K562 (cell line): ENCODE results near the gene GLIS1.

Source experiments
- CBX8 ChIP-seq: fragments of 200-600 bp; sonication (generic); IDR thresholded peaks from 2 replicates; pipeline ENCODE4 v1.6.1; 2012; ENCODE audit warnings: borderline replicate concordance, mixed run types, low read depth, mild to moderate bottlenecking, moderate library complexity, mixed read lengths, low read length, control low read depth, inconsistent platforms; ENCODE audit not compliant: poor library complexity, severe bottlenecking; ENCODE audit errors: extremely low read depth
- KAT7 ChIP-seq: sonication (generic); formaldehyde crosslinking; IDR thresholded peaks from 2 replicates; pipeline ENCODE4 v1.8.0; 2022; ENCODE audit warnings: missing genetic modification reagents, mild to moderate bottlenecking, borderline replicate concordance
- KDM5B ChIP-seq: fragments of 200-600 bp; sonication (generic); IDR thresholded peaks from 2 replicates; pipeline ENCODE4 v1.6.1; 2012; ENCODE audit warnings: low read depth, mild to moderate bottlenecking, moderate library complexity, low read length, control low read depth, inconsistent platforms; ENCODE audit not compliant: insufficient replicate concordance
- RAD21 ChIP-seq, 2 experiments: fragments of 250-450 bp in 1 of 2; fragments of 450-650 bp in 1 of 2; sonication (Bioruptor Pico) in 1 of 2; formaldehyde crosslinking in 1 of 2; IDR thresholded peaks in 1 of 2; conservative IDR thresholded peaks in 1 of 2; 2 replicates each; pipeline versions ENCODE4 v1.4.0 to v1.8.0; 2020 to 2022; ENCODE audit warnings: mild to moderate bottlenecking in 2 of 2, moderate library complexity in 1 of 2
- TAF1 ChIP-seq: IDR thresholded peaks from 2 replicates; pipeline ENCODE4 v1.6.1; 2011; ENCODE audit warnings: mild to moderate bottlenecking, low read length, moderate library complexity; ENCODE audit not compliant: insufficient read depth, control insufficient read depth, severe bottlenecking; ENCODE audit errors: extremely low read depth
- THAP12 ChIP-seq: fragments of 250-450 bp; sonication (Bioruptor Pico); IDR thresholded peaks from 2 replicates; pipeline ENCODE4 v1.9.0; 2021; ENCODE audit warnings: mild to moderate bottlenecking, inconsistent platforms
- ZNF830 ChIP-seq: fragments of 250-450 bp; sonication (Bioruptor Pico); IDR thresholded peaks from 2 replicates; pipeline ENCODE4 v1.5.0; 2021; ENCODE audit warnings: mild to moderate bottlenecking
- TF ChIP-seq, protein P1 (sequence below), 3 experiments: IDR thresholded peaks in 2 of 3; conservative IDR thresholded peaks in 1 of 3; 2 replicates each; pipeline ENCODE4 v1.5.1; 2011 to 2012; ENCODE audit warnings: low read length in 3 of 3, mild to moderate bottlenecking in 3 of 3, control low read depth in 2 of 3, improper control_type of control experiment in 1 of 3, inconsistent platforms in 1 of 3, low read depth in 1 of 3, mixed read lengths in 1 of 3, moderate library complexity in 1 of 3; ENCODE audit not compliant: insufficient read depth in 2 of 3
- TF ChIP-seq, protein P2 (sequence below): IDR thresholded peaks from 2 replicates; pipeline ENCODE4 v1.6.1; 2014; ENCODE audit warnings: antibody characterized with exemption

GRCh38 chr1:53606197-53606596, 132.8 kb downstream of the GLIS1 start:
- TF ChIP-seq RAD21 (CRISPR knock-in tag; conservative IDR thresholded peaks at IDR 0.05 in 1 of 2, IDR thresholded peaks at IDR 0.05 in 1 of 2) (no peak), KDM5B (no peak), KAT7 (no peak), TAF1 (no peak), THAP12 (no peak), ZNF830 (CRISPR knock-in tag) (no peak), CBX8 (no peak)
- TF ChIP-seq, protein P1, sequence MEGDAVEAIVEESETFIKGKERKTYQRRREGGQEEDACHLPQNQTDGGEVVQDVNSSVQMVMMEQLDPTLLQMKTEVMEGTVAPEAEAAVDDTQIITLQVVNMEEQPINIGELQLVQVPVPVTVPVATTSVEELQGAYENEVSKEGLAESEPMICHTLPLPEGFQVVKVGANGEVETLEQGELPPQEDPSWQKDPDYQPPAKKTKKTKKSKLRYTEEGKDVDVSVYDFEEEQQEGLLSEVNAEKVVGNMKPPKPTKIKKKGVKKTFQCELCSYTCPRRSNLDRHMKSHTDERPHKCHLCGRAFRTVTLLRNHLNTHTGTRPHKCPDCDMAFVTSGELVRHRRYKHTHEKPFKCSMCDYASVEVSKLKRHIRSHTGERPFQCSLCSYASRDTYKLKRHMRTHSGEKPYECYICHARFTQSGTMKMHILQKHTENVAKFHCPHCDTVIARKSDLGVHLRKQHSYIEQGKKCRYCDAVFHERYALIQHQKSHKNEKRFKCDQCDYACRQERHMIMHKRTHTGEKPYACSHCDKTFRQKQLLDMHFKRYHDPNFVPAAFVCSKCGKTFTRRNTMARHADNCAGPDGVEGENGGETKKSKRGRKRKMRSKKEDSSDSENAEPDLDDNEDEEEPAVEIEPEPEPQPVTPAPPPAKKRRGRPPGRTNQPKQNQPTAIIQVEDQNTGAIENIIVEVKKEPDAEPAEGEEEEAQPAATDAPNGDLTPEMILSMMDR (IDR thresholded peaks at IDR 0.05 in 2 of 3, conservative IDR thresholded peaks at IDR 0.05 in 1 of 3; ENCODE audit: insufficient read depth in 2 of 3, low read depth in 1 of 3, low read length in 3 of 3): no peak
- TF ChIP-seq, protein P2, sequence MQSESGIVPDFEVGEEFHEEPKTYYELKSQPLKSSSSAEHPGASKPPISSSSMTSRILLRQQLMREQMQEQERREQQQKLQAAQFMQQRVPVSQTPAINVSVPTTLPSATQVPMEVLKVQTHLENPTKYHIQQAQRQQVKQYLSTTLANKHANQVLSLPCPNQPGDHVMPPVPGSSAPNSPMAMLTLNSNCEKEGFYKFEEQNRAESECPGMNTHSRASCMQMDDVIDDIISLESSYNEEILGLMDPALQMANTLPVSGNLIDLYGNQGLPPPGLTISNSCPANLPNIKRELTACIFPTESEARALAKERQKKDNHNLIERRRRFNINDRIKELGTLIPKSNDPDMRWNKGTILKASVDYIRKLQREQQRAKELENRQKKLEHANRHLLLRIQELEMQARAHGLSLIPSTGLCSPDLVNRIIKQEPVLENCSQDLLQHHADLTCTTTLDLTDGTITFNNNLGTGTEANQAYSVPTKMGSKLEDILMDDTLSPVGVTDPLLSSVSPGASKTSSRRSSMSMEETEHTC: no peak
